ENCODE results near the gene PARG. TPM values are rescaled to one million over a fixed set of nuclear protein-coding genes. Genes with fewer than 3 reads are reported as not detected.
"Not testable (repeated sequence)": the region's sequence is repeated elsewhere in the genome, so short reads cannot be mapped to it uniquely, and the experiment has no call there.

PARG gene
- total RNA-seq, 2 donors from 2014 or later, result 24.1 to 27.1 TPM

DNA sequence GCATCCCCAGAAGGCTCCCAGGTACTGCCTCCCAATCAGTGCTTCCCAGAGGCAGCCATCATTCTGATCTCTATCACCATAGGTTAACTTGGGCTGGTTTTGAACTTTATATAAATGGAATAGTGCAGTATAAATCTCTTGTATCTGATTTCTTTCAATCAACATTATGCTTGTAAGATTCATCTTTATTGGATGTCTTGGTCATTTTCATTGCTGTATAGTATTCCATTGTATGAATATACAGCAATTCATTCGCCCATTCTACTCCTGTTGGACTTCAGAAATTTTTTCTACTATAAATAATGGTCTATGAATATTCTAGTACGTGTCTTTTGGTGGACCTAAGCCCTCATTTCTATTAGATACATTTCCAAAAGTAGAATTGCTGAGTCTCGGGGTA, 163.6 kb downstream of the PARG start:
- Mint-ChIP-seq H3K4me1 (no peaks in the 10 kb centered on the region), H3K27me3 (peaks cover 24% of the 10 kb centered on the region), H3K4me3 (no peak overlapping the region), H3K27ac (no peak overlapping the region), H3K36me3 (ENCODE audit: low read depth) (no peaks in the 10 kb centered on the region)
- H3K9me3 ChIP-seq (ENCODE audit: control insufficient read depth, low read length, poor library complexity, severe bottlenecking), result no peaks in the 10 kb centered on the region
- DNase-seq, result no peak
- no peak for ATAC-seq

DNA sequence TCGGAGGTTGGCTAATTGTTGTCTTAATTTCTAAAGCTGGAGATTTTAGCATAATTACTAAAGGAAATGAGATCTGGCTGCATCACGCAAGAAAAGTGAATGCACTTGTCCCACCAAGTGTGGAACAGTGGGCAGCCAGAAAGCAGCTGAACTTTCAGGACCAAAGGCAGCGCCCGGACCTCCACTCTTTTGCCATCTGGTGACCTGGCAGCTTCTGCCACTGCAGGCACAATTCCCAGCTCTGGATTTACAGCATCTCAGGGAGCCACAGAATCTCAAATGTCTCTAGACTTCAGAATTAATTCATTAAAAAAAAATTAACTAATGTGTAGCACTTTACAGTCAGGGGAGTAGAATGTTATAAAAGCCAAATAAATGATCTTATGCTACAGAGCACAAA, 165.0 kb downstream of the PARG start:
- no peak overlapping the region for H3K27ac Mint-ChIP-seq
- H3K4me1 Mint-ChIP-seq, result no peaks in the 10 kb centered on the region
- no peak for ATAC-seq
- peaks cover 37% of the 10 kb centered on the region for H3K27me3 Mint-ChIP-seq
- no peak for DNase-seq
- no peaks in the 10 kb centered on the region for H3K36me3 Mint-ChIP-seq (ENCODE audit: low read depth)
- H3K9me3 ChIP-seq (ENCODE audit: control insufficient read depth, low read length, poor library complexity, severe bottlenecking), result no peaks in the 10 kb centered on the region
- H3K4me3 Mint-ChIP-seq, result no peak overlapping the region

DNA sequence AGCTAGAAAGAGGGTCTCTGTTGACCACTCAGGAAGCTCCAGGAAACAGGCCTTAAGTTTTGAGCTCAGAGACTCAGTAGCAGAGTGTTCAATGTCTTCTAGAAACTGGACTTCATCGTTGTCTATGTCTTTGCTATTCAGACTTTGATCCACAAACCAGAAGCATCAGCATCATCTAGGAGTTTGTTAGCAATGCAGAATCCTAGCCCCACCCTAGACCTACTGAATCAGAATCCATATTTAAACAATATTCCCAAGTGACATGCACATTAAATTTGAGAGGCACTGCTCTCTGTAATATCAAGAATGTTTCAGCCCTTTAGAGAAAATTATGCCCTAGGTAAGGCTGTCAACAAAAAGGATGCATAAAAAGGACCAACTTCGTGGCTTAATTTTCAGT, 166.8 kb downstream of the PARG start:
- H3K9me3 ChIP-seq (ENCODE audit: control insufficient read depth, low read length, poor library complexity, severe bottlenecking), result no peaks in the 10 kb centered on the region
- Mint-ChIP-seq H3K4me3 (no peak overlapping the region), H3K27ac (no peak overlapping the region), H3K27me3 (peaks cover 43% of the 10 kb centered on the region), H3K36me3 (ENCODE audit: low read depth) (no peaks in the 10 kb centered on the region), H3K4me1 (peaks cover 2% of the 10 kb centered on the region)
- ATAC-seq, result no peak
- no peak for DNase-seq

DNA sequence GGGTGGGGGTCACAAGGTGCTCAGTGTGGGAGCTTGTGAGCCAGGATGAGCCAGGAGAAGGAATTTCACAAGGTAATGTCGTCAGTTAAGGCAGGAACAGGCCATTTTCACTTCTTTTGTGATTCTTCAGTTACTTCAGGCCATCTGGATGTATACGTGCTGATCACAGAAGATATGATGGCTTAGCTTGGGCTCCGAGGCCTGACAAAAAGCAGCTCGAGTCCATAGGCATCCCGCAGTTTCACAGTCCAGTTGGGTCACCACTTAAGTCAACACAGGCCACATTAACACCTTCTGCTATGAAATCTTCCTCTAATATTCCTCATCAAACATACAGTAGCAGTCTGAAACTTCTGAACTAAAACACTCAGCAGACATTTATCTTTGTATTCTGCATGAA, 168.9 kb downstream of the PARG start:
- not testable (repeated sequence) for H3K9me3 ChIP-seq (ENCODE audit: control insufficient read depth, low read length, poor library complexity, severe bottlenecking); H3K4me1 Mint-ChIP-seq; ATAC-seq; H3K4me3 Mint-ChIP-seq; DNase-seq; H3K27ac Mint-ChIP-seq; H3K36me3 Mint-ChIP-seq (ENCODE audit: low read depth)
- H3K27me3 Mint-ChIP-seq, result peaks cover 41% of the 10 kb centered on the region

DNA sequence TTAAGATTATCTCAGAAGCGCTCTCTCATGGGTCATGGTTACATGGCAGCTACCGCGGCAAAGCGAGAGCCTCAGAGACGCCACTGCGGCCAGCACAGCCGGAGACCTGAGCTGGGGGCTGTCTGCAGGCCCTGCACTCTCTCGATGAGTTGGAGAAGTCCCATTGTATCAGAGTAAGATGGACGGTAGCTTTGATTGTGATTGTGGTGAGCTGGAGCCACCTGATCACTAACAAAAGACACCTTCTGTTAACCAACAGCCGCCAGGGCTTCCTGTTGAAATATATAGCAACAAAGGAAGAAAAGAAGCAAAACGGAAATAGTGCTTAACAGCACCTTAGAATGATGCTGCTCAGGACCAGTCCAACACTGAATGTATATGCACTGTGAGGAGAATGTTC, 170.8 kb downstream of the PARG start:
- H3K4me3 Mint-ChIP-seq, H3K4me1 Mint-ChIP-seq: not testable (repeated sequence)
- H3K27me3 Mint-ChIP-seq, result peaks cover 51% of the 10 kb centered on the region

DNA sequence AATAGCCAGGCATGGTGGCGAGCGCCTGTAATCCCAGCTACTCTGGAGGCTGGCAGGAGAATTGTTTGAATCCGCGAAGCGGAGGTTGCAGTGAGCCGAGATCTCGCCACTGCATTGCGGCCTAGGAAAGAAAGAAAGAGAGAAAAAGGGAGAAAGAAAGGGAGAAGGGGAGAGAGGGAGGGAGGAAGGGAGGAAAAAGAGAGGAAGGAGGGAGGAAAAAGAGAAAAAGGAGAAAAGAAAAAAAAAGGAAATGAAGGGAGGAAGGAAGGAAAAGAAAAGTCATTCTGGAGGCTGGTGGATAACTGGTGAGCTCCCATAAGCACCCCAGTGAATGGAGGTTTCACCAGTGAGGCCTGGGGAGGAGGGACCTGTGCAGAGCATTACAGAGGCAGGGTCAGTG, 172.1 kb downstream of the PARG start:
- DNase-seq, result no peak
- H3K9me3 ChIP-seq (ENCODE audit: control insufficient read depth, low read length, poor library complexity, severe bottlenecking), result no peaks in the 10 kb centered on the region
- ATAC-seq, result no peak
- Mint-ChIP-seq H3K4me3 (no peak overlapping the region), H3K36me3 (ENCODE audit: low read depth) (no peaks in the 10 kb centered on the region), H3K4me1 (peaks cover 3% of the 10 kb centered on the region), H3K27ac (no peak overlapping the region), H3K27me3 (peaks cover 47% of the 10 kb centered on the region)

More for the DNA sequence above, 170.8 kb downstream of the PARG start:
- peak; percentile 27 for ATAC-seq
- H3K36me3 Mint-ChIP-seq (ENCODE audit: low read depth); H3K9me3 ChIP-seq (ENCODE audit: control insufficient read depth, low read length, poor library complexity, severe bottlenecking); H3K27ac Mint-ChIP-seq; DNase-seq: not testable (repeated sequence)

DNA sequence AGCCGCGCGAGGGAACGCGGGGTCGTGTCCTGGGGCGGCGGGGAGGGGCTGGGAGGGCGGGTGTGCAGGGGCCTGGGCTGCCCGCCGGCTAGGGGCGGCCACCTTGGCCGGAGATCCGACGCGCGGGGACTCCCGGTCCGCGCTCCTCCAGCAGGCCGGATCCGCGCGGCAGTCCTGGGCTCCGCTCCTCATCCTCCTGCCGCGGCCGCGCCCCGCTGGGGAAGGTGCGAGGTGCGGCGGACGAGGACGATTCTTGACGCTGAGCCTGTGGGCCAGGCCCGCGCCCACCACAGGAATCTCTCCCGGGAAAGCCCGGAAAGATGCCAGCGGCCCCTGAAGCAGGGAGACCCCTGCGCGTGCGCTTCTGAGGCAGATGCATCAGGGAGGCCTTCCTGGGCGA, 173.1 kb downstream of the PARG start:
- Mint-ChIP-seq H3K27me3 (peaks cover 46% of the 10 kb centered on the region), H3K4me3 (no peak overlapping the region), H3K27ac (no peak overlapping the region), H3K4me1 (peaks cover 3% of the 10 kb centered on the region), H3K36me3 (ENCODE audit: low read depth) (no peaks in the 10 kb centered on the region)
- ATAC-seq (no peak), DNase-seq (no peak)
- no peaks in the 10 kb centered on the region for H3K9me3 ChIP-seq (ENCODE audit: control insufficient read depth, low read length, poor library complexity, severe bottlenecking)

DNA sequence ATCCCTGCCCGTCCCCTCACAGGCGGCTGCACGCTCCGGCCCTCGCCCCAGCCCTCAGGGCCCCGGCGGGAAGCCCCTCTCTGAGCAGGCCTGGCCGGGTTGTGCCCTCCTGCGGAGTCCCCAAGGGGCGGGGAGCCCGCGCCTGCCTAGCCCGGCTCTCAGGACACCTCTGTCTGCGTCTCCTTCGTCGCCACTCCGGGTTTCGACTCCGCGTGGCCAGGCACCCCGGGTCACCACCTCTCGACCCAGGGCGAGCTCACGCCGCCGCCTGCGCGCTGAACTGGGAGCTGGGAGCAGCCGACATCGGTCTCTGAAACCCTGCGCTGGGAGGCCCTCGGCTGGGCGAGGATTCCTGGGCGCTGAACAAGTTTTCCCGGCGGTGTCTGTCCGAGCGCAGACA, 173.5 kb downstream of the PARG start:
- ATAC-seq (no peak), DNase-seq (no peak)
- Mint-ChIP-seq H3K36me3 (ENCODE audit: low read depth) (no peaks in the 10 kb centered on the region), H3K4me1 (peaks cover 3% of the 10 kb centered on the region), H3K27ac (no peak overlapping the region), H3K4me3 (no peak overlapping the region), H3K27me3 (peaks cover 50% of the 10 kb centered on the region)
- no peaks in the 10 kb centered on the region for H3K9me3 ChIP-seq (ENCODE audit: control insufficient read depth, low read length, poor library complexity, severe bottlenecking)

Other genes starting within 250 kb of the PARG start
- not detected for gene OGDHL, start 179.7 kb downstream of the PARG start, total RNA-seq
- gene TIMM23B, start within 50 bp of the PARG start, total RNA-seq, result 10 to 100 TPM; 24.1 to 34.0 TPM
- gene AGAP6, start 46.4 kb upstream of the PARG start, total RNA-seq, result 10 to 100 TPM; 18.5 to 18.6 TPM
- 10 to 100 TPM; 48.5 to 56.3 TPM for gene WASHC2A, start 125.9 kb upstream of the PARG start, total RNA-seq